Stimulated activated CD4-positive, alpha-beta T cell treated with anti-CD3 and anti-CD28 coated beads, TNF-alpha, amount 100 ng/mL, for 24 hours (primary cell): Measurements from ENCODE around the gene KRT7.
"Not testable (repeated sequence)": the region's sequence is repeated elsewhere in the genome, so short reads cannot be mapped to it uniquely, and the experiment has no call there.

Experiments
- DNase-seq, 3 experiments: peaks; one replicate each; pipeline ENCODE4 v3.0.0-alpha.2; 2020; ENCODE audit warnings: low read depth in 3 of 3

The KRT7 gene

DNA sequence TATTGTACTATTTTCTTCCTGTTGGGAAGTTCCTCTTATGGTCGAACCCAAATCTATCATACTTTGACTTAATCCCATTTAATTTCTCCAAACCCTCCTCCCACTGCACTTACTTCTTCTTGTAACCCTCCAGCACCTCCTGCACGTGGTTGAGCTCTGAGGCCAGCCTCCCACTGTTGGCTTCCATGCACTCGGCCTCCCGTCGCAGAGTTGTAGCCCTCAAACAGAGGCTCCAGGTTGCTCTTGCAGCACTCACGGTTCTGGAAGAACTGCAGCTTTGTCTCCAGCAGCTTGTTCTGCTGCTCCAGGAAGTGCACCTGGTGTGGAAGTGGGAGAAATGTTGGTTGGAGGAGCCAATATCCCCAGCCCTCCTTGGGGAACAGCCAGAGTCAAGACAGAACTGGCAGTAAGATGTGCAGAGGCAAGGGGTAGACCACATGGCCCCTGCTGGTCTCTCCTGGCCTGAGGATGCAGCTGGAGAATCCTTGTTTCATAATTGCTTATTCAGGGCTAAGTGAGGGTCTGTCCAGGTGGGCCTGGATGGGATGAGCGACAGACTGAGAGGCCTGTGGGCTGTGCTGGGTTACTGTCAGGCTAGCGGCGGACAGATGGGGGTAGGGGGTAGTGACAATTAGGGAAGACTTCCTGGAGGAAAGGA is 23.0 kb downstream of the KRT7 start:
- DNase-seq, result no peak

DNA sequence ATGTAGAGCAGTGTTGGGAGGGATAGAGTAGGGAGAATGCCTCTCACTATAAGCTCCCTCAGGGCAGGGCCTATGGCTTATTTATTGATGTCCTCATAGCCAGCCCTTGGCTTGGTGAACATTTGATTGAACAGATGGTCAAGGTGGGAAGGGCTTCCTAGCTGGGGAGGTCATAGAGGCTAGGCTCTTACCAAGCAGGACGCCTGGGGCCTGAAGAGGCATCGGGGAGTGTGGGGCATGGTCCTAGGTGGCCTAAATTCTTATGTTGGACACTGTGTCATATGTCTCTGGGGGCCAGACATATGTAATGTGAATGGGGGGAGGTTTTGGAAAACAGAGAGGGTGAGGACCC is 23.5 kb downstream of the KRT7 start:
- no peak for DNase-seq

DNA sequence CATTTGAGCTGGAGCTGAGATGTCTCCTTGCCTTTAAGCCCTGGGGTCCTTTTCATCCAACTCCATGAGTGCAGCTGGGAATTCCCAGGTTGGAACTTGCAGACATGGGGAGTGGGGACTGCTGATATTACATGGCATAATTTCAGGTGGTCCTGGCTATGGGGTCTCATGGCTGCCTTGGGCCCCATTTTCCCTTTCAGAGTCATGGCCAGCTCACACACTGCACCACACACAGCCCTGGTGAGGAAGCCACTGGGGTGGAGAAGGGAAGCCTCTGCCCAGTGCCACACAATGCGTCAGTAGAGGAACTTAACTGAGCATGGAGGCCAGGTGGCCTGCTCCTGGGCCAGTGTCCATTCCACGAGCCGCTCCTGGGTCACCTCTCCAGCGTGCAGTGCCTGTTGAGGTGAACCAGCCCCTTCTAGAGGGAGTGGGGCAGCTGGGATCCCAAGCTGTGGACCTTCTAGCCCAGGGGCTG is 24.1 kb downstream of the KRT7 start:
- no peak for DNase-seq

DNA sequence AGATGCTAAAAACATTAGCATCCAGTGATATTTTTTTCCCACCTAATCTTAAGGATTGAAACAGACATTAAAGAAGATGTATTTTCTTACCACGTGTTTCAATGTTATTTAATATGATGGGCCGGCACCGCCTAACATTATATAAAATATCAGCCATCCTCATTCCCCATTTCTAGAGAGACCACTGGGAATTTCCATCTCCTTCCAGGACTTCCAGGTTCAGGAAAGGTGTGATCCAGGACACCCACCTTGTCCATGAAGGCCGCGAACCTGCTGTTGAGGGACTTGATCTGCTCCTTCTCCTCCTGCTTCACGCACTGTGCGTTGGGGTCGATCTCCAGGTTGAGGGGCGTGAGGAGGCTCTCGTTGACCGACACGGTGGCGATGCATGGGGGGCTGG is 24.9 kb downstream of the KRT7 start:
- not testable (repeated sequence) for DNase-seq

DNA sequence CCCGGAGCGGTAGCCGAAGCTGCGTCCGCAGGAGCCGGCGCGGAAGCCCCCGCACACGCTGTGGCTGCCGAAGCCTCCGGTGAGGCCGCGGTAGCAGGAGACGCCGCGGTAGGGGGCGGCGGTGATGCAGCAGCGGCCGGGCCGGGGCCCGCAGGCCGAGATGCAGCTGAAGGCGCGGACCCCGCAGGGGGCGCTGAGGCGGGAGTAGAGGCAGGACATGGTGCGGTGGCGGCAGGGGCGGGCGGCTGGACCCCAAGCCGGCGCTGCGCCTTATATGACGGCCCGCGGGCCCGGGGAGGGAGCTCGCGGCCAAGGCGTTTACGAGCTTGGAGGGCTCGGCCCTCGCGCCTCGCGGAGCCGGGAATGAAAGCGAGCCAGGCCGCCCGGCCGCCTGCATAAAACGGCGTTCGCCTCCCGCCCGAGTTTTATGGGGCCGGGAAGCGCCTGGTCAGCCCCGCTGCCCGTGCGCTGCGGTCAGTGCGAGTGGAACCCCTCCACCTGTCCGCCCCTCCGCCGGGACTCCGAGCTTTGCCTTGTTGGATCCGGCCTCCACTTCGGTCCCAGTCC is 25.4 kb downstream of the KRT7 start:
- no peak for DNase-seq

DNA sequence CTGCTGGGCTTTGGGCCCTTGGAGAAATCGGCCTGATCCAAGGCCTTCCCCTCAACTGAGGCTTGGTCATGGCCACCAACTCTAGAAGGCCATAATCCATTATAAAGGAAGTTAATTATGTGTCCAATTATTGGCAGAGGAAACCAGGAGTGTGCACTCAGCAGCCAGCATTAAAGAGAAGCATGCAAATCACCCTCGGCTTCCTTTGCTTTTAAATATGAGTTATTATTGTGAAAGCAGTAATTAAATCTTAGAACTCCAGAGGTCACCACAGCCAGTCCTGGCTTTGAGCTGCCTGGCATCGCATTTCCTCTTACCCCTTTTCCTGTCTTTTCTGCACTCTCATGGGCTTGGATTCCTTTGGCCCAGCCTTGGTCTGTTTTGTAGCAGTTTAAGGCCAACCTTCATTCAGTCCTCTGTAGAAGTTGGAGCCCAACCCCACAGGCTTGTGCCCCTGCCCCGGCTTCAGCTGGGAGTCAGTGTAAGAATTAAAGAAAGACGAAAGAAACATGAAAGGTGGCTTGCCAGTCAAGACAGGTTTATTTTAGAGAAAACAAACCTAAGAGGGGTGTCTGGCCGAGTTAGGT is 26.7 kb downstream of the KRT7 start:
- DNase-seq, result no peak

DNA sequence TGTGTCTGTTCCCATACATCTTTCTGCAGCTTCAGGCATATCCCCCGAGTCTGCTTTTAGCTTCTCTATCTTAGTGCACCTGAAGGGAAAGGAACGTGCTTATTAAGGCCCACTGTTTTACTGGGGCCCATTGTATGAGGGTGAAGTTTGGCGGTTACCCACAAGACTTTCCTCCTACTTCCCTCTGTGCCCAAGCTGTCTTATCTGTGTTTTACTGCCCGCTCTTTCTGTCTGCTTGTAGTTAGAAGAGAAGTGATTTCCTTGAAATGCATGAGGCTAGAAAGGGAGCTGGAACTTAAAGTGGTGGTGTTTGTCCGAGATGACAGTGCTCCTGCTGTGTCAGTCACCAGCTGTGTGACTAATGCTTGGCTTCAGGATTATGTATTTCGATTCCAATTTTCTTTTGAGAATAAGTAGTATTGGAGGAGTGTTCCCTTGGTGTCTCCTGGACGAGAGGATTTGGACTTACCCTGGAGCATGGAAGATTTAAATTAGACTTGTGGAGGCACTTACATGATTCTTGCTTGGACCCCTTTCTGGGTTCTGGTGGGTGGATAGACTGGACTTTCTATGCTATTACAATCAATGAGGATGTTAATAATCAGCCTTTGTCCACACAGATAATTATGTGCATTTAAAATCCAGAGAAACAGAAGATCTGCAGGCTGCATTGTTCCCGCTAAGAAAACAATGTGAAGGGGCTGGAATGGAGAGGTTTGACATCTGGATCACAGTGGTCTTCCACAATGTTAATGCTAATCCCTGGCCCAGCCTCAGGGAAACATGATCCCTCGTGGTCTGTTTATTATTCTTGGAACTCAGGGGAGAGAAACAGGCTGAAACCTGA is 27.5 kb downstream of the KRT7 start:
- no peak for DNase-seq

DNA sequence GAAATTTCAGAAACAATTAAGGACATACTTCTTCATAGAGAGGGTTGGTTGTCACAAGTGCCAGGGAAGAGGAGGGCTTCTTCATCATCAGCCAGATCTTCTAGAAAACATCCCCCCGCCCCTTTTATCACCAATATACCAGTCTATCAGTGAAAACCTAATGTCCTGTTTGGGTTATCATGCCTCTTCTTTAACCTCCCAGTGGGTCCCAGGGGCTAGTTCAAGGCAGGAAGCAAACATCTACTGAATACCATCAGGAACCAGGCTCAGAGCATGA is 28.1 kb downstream of the KRT7 start:
- no peak for DNase-seq

DNA sequence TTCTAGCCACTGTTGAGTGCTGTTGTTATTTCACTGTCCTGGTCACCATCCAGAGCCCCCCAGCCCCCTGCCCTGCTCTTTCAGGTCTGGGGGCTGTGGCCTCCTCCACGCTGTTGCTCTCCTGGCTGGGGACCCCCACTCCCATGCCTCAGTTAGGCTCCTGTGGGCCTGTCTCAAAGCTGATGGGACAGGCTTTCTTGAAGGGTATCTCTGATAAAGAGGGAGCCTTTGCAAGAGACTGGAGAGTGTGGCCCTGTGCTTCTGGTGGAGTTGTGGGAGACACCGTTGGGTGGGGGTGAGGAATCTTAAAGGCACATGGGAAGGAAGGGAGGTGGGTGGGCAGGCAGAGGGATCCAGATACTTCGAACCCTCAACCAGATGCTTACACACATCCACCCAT is 29.2 kb downstream of the KRT7 start:
- no peak for DNase-seq

DNA sequence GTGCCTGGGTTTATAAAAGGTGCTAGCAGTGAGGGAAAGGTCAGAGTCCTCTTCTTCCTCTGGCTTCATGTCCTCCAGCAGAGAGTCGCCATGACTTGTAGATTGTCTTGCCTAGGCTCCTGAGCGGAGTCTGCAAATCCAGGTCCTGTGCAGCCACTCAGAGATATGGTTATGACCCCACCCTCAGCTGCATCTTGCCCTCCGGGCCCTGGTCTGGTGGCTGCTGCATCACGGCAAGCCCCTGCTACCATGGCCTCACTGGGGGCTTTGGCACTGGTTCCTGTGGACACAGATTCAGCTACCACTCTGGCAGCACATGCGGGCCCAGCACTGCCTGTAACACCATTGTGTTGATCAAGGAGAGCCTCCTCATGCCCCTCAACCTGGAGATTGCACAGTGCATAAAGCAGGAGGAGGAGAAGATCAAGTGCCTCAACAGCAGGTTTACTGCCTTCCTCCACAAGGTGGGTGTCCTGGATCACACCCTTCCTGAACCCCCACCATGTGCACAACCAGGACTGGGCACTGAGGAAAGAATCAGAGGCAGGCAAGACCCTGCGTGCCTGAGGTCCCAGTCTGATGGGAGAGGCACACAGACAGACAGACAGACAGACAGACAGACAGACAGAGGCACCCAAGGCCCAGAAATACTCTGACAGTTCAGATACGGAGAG is 30.9 kb downstream of the KRT7 start:
- no peak for DNase-seq

DNA sequence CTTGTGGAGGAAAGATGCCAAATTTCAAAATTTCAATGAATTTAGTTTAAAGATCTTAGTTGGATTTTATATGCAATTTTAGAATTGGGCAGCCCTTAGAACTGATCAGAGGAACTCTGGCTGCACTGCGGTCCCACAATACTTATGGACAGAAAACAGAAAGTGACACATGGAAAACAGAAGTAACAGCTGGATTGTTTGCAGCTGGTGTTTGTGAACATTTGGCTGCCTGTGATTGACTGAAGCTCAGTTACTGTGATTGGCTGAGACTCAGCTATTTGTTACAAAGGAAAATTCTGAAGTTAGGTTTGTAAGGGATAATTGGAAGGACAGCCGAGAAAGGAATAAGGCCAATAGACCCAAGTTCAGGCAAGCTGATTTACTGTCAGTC is 31.4 kb downstream of the KRT7 start:
- DNase-seq, result no peak

DNA sequence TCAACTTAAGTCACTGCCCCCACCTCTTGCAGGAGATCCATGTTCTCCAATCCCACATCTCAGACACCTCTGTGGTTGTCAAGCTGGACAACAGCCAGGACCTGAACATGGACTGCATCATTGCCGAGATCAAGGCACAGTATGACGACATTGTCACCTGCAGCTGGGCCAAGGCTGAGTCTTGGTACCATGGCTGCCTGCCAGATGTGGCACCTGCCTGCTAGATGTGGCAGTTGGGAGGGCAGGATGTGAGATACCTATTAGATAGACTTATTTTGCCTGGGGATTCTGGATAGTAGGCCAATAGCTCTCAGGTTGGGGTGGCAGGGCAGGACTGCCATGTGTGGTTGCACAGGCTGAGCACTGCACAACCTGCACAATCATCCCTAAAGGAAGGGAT is 33.5 kb downstream of the KRT7 start:
- DNase-seq, result no peak

DNA sequence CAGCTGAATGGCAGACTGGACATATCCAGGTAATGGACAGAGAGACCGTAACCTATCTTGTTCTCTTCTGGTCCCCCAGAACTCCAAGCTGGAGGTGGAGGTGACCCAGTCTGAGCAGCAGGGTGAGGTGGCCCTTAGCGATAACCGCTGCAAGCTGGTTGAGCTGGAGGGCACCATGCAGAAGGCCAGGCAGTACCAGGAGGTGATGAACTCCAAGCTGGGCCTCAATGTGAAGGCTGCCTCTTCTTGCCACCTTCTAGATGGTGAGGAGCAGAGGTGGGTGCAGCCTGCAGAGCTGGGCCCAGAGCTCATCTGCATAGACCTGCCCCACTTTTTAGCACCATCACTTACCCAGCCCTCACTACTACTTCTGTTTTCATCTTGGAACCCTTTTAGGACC is 34.2 kb downstream of the KRT7 start:
- DNase-seq, result no peak

DNA sequence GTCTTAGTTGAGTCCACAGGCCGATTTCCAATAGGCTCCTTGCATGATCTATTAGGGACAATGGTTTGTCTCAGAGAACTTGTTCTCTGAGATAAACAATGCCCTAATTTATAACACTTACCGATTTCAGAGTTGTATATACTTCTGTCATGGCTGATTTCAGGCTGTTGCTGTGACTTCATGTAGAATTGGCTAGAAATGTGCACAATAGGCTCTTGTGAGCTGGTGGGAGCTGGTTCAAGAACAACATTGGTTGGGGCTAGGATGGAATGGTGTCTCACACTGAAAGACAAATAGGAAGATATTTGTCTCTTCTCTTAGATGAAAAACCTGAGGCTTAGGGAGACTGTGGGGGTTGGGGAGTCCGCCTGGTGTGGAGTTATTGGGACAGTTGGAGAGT is 34.7 kb downstream of the KRT7 start:
- DNase-seq, result no peak

DNA sequence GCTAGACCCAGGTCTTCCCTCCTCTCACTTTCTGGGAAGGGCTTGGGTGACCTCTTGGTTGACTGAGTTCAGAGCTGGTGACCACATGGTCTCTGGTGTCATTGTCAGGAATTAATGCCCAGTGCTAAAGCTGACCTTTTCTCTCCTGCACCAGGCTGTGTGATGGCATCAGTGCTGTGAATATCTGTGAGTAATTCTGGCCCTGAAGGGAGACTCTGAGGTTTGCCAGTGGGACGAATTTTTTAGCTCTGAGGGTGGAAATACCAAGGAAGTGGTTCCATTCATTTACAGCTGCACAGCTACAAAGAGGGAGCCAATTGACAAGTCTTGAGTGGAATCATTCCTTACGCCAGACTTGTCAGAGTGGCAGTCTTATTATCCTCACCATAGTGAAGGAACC is 35.2 kb downstream of the KRT7 start:
- no peak for DNase-seq

DNA sequence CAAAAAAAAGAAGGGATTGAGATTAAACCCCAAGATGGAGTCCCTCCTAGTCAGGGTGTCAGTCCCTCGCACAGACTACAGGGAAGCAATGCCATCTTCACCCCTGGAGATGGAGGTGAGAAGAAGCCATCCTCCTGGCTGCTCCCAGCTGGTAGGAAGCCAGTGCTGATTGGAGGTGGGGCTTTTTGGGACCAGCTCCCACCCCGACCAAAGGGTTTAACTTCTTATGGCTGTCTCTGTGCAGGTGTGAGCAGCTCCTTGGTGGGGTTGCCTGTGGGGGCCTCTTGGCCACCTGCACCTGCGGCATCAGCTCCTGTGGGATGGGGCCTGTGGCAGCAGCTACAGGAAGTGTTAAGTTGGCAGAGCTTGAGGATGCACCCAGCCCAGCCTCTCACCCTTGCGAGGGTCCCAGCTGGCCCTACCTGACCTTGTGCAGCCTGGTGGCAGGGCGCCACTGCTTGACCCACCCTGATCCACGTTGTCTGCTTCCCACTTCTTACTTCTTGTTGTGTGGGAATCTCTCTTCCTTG is 37.6 kb downstream of the KRT7 start:
- no peak for DNase-seq

DNA sequence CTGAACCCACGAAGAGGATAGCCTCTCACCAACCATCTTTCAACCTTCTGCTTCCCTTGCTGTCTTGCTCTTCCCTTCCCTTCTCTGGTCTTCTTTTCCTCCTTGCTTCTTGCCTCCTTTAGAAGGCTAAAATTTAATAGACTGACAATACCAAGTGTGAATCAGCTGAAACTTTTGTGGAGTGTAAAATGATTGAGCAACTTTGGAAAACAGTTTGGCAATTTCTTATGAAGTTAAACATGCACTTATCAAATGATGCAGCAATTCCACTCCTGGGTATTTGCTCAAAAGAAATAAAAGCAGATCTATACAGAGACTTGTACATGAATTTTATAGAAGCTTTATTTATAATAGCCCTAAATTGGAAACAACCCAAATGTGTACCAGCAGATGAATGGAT is 38.1 kb downstream of the KRT7 start:
- DNase-seq, result no peak

DNA sequence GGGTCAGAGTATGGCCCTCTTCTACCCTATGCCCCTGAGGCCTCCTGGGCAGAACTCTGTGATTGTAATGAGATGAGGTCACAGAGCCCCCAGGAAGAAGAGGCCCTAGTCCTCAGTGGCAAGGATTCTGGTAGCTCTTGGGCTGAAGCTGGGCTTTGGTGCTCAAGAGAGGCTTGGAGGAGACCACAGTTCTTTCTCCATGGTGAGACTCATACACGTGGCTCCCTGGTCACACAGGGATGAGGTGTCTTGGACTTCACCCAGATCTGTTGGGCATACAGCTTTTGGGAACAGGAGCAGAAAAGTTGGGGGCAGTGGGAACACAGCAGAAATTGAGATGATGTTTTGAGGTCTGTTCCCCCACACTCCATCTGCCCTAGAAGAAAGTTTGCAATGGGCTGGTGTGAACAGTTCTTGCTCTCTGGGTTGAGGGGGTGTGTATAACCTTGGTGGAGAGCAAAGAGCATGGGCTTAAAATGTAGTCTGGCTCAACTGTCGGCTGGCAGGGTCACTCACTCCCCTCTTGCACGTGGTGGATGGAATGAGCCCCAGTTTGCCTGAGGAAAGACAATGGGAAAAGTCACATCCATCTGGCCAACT is 41.6 kb downstream of the KRT7 start, which contains the start of gene KRT86:
TSS of gene KRT86 (plus strand) at position 125 of the 600 bp plus-strand sequence. CDS start 27,272 bp downstream, outside the sequence.
- DNase-seq, result no peak

DNA sequence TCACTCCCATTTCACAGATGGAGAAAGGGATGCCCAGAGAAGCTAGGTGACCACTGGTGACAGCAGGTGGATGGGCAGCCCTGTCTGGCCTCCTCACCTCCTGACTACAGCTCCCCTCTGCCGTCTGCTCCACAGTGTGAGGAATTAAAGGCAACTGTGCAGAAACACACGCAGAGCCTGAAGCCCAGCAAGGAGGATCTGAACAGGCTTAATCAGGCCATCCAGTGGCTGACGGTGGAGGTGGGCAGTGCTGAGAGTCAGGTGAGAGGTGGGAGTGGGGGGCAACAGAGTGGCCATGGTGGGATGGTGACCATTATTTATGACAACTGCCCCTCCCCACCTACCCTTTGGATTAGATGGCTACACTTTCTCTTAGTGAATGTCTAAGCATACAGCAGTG is 42.6 kb downstream of the KRT7 start:
- DNase-seq, result no peak

DNA sequence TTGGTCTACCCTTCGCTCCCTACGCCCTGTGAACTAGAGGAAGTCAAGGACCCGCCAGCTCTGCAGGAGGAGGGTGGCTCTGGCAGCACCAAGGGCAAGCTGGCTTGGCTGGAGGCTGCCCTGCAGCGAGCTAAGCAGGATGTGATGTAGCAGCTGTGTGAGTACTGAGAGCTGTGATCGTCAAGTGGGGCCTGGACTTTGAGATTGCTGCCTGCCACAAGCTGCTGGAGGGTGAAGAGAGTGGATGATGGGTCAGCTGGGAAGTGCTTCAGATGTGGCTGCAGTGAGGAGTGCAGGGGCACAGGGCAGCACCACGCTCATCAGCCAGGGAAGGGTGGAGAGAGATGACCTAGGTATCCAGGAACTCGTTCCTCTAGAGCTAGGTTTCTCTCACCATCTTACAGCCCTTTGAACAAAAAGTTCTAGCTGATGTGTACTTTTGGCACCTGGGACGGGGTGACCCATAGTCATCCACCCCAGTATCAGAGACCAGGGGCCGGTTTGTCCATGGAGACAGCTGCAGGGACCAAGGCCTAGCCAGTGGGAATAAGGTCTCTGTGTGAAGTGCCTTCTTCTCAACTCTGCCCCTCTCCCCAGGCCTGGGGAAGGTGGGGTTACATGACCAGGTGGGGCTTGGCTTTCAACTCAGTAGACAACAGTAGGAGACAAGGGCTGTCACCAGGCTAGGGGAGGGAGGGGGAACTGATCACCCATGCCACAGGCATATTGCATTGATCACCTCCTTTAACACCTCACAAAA is 44.6 kb downstream of the KRT7 start:
- DNase-seq, result no peak
